ENCODE results near the gene BEST4.

Gene BEST4

GRCh38 chr1:44808938-44809917 is 21.3 kb upstream of the BEST4 start:
- peak; percentile 80 for DNase-seq (ENCODE audit: low read depth, low spot score)
- H3K4me3 ChIP-seq (ENCODE audit: low read depth, low read length): peak overlapping the region; percentile 47
- in situ Hi-C loops (cut with HindIII; ENCODE audit: low sequenced_read_pairs): no loop called here
- TF ChIP-seq CTCF (IDR thresholded peaks at IDR 0.05; ENCODE audit: low read depth, low read length): no peak

- peak within 1 kb of the TSS; percentile 47 for H3K4me3 ChIP-seq (ENCODE audit: low read depth, low read length)
- in situ Hi-C loops (cut with HindIII; ENCODE audit: low sequenced_read_pairs): no loop called here
- TF ChIP-seq CTCF (IDR thresholded peaks at IDR 0.05; ENCODE audit: low read depth, low read length): no peak
- peak; percentile 96 for DNase-seq (ENCODE audit: low read depth, low spot score)
Measured at GRCh38 chr1:44808063-44808937, 20.3 kb upstream of the BEST4 start, which contains the start of gene BTBD19. Gene BTBD19 (plus strand): TSS chr1:44808523. CDS start chr1:44808821, 298 bp downstream.

GRCh38 chr1:44807364-44808062 is 19.5 kb upstream of the BEST4 start:
- in situ Hi-C loops (cut with HindIII; ENCODE audit: low sequenced_read_pairs): no loop called here
- TF ChIP-seq CTCF (IDR thresholded peaks at IDR 0.05; ENCODE audit: low read depth, low read length): no peak
- peak overlapping the region; percentile 47 for H3K4me3 ChIP-seq (ENCODE audit: low read depth, low read length)

GRCh38 chr1:44806704-44807363 is 18.9 kb upstream of the BEST4 start, which contains the start of gene DYNLT4:
Gene DYNLT4 (minus strand): TSS chr1:44807351. CDS start chr1:44806668, 683 bp downstream.
- TF ChIP-seq CTCF (IDR thresholded peaks at IDR 0.05; ENCODE audit: low read depth, low read length): no peak
- DNase-seq (ENCODE audit: low read depth, low spot score): no peak
- in situ Hi-C loops (cut with HindIII; ENCODE audit: low sequenced_read_pairs): no loop called here
- peak within 1 kb of the TSS; percentile 47 for H3K4me3 ChIP-seq (ENCODE audit: low read depth, low read length)

More at GRCh38 chr1:44807364-44808062, 19.5 kb upstream of the BEST4 start:
- peak; percentile 100 for DNase-seq (ENCODE audit: low read depth, low spot score)

GRCh38 chr1:44806025-44806703 is 18.2 kb upstream of the BEST4 start:
- no peak for DNase-seq (ENCODE audit: low read depth, low spot score)
- no peak overlapping the region for H3K4me3 ChIP-seq (ENCODE audit: low read depth, low read length)
- TF ChIP-seq CTCF (IDR thresholded peaks at IDR 0.05; ENCODE audit: low read depth, low read length): no peak
- in situ Hi-C loops (cut with HindIII; ENCODE audit: low sequenced_read_pairs): no loop called here
